ENCODE measurements around the gene LMCD1.
A peak's percentile ranks its signal among the peaks of the same experiment; 100 is the strongest.

LMCD1 gene

GRCh38 chr3:8473990-8474389 is 27.6 kb upstream of the LMCD1 start:
- Mint-ChIP-seq H3K27ac (no peak overlapping the region), H3K4me1 (no peaks in the 10 kb centered on the region), H3K9me3 (no peaks in the 10 kb centered on the region), H3K4me3 (no peak overlapping the region), H3K27me3 (peaks cover 2% of the 10 kb centered on the region)
- DNase-seq (no peak), ATAC-seq (no peak)

- no peak overlapping the region for H3K27ac Mint-ChIP-seq
- no peak for DNase-seq
Observed at GRCh38 chr3:8474991-8475390, 26.6 kb upstream of the LMCD1 start.

GRCh38 chr3:8480699-8481098 is 20.9 kb upstream of the LMCD1 start:
- DNase-seq (no peak), ATAC-seq (no peak)
- H3K27me3 Mint-ChIP-seq: no peaks in the 10 kb centered on the region
- no peak overlapping the region for H3K27ac Mint-ChIP-seq
- no peaks in the 10 kb centered on the region for H3K4me1 Mint-ChIP-seq
- no peaks in the 10 kb centered on the region for H3K9me3 Mint-ChIP-seq
- no peak overlapping the region for H3K4me3 Mint-ChIP-seq

More at GRCh38 chr3:8474991-8475390, 26.6 kb upstream of the LMCD1 start:
- no peak overlapping the region for H3K4me3 Mint-ChIP-seq
- H3K27me3 Mint-ChIP-seq: no peaks in the 10 kb centered on the region
- no peaks in the 10 kb centered on the region for H3K4me1 Mint-ChIP-seq
- no peaks in the 10 kb centered on the region for H3K9me3 Mint-ChIP-seq
- ATAC-seq: no peak

- DNase-seq (no peak), ATAC-seq (no peak)
- H3K27me3 Mint-ChIP-seq: no peaks in the 10 kb centered on the region
- no peak overlapping the region for H3K4me3 Mint-ChIP-seq
- peak overlapping the region in 1 of 2 donors; percentile 21 for H3K27ac Mint-ChIP-seq
- H3K9me3 Mint-ChIP-seq: no peaks in the 10 kb centered on the region
- no peaks in the 10 kb centered on the region for H3K4me1 Mint-ChIP-seq
Observed at GRCh38 chr3:8481380-8481779, 20.2 kb upstream of the LMCD1 start.

- no peaks in the 10 kb centered on the region for H3K4me1 Mint-ChIP-seq
- no peaks in the 10 kb centered on the region for H3K9me3 Mint-ChIP-seq
- no peak overlapping the region for H3K27ac Mint-ChIP-seq
- no peak overlapping the region for H3K4me3 Mint-ChIP-seq
- ATAC-seq: no peak
- H3K27me3 Mint-ChIP-seq: no peaks in the 10 kb centered on the region
- no peak for DNase-seq
Observed at GRCh38 chr3:8482263-8482662, 19.4 kb upstream of the LMCD1 start.

- no peaks in the 10 kb centered on the region for H3K27me3 Mint-ChIP-seq
- no peaks in the 10 kb centered on the region for H3K4me1 Mint-ChIP-seq
- ATAC-seq: no peak
- no peaks in the 10 kb centered on the region for H3K9me3 Mint-ChIP-seq
- H3K4me3 Mint-ChIP-seq: no peak overlapping the region
- H3K27ac Mint-ChIP-seq: no peak overlapping the region
- no peak for DNase-seq
Observed at GRCh38 chr3:8482960-8483665, 18.5 kb upstream of the LMCD1 start.

- ATAC-seq (no peak), DNase-seq (no peak)
- no peaks in the 10 kb centered on the region for H3K9me3 Mint-ChIP-seq
- H3K27me3 Mint-ChIP-seq: no peaks in the 10 kb centered on the region
- peak overlapping the region in 1 of 2 donors; percentile 9 for H3K27ac Mint-ChIP-seq
- H3K4me1 Mint-ChIP-seq: no peaks in the 10 kb centered on the region
- no peak overlapping the region for H3K4me3 Mint-ChIP-seq
Observed at GRCh38 chr3:8484409-8485140, 17.0 kb upstream of the LMCD1 start.

- Mint-ChIP-seq H3K27ac (no peak overlapping the region), H3K9me3 (no peaks in the 10 kb centered on the region), H3K4me3 (no peak overlapping the region), H3K27me3 (no peaks in the 10 kb centered on the region), H3K4me1 (no peaks in the 10 kb centered on the region)
- ATAC-seq: no peak
- no peak for DNase-seq
Observed at GRCh38 chr3:8485141-8485870, 16.3 kb upstream of the LMCD1 start.

- no peak for ATAC-seq
Observed at GRCh38 chr3:8485943-8486342, 15.7 kb upstream of the LMCD1 start.

GRCh38 chr3:8486434-8486833 is 15.2 kb upstream of the LMCD1 start:
- H3K9me3 Mint-ChIP-seq: no peaks in the 10 kb centered on the region
- H3K27ac Mint-ChIP-seq: no peak overlapping the region
- no peak overlapping the region for H3K4me3 Mint-ChIP-seq
- no peak for DNase-seq
- peaks cover 7% of the 10 kb centered on the region for H3K27me3 Mint-ChIP-seq
- ATAC-seq: no peak
- no peaks in the 10 kb centered on the region for H3K4me1 Mint-ChIP-seq

More at GRCh38 chr3:8485943-8486342, 15.7 kb upstream of the LMCD1 start:
- Mint-ChIP-seq H3K4me1 (no peaks in the 10 kb centered on the region), H3K9me3 (no peaks in the 10 kb centered on the region), H3K4me3 (no peak overlapping the region), H3K27ac (no peak overlapping the region), H3K27me3 (peaks cover 2% of the 10 kb centered on the region)
- no peak for DNase-seq

- H3K4me3 Mint-ChIP-seq: no peak overlapping the region
- no peaks in the 10 kb centered on the region for H3K4me1 Mint-ChIP-seq
- H3K9me3 Mint-ChIP-seq: no peaks in the 10 kb centered on the region
Observed at GRCh38 chr3:8486936-8487335, 14.7 kb upstream of the LMCD1 start.

GRCh38 chr3:8488411-8488810 is 13.2 kb upstream of the LMCD1 start:
- ATAC-seq: peak; percentile 42
- Mint-ChIP-seq H3K4me3 (no peak overlapping the region), H3K27me3 (peaks cover 8% of the 10 kb centered on the region), H3K9me3 (no peaks in the 10 kb centered on the region), H3K27ac (no peak overlapping the region), H3K4me1 (no peaks in the 10 kb centered on the region)
- no peak for DNase-seq

More at GRCh38 chr3:8486936-8487335, 14.7 kb upstream of the LMCD1 start:
- H3K27me3 Mint-ChIP-seq: peaks cover 8% of the 10 kb centered on the region
- H3K27ac Mint-ChIP-seq: no peak overlapping the region
- ATAC-seq: no peak
- no peak for DNase-seq

- peaks cover 8% of the 10 kb centered on the region for H3K27me3 Mint-ChIP-seq
- no peak for DNase-seq
- no peak overlapping the region for H3K4me3 Mint-ChIP-seq
- H3K27ac Mint-ChIP-seq: no peak overlapping the region
- ATAC-seq: no peak
- no peaks in the 10 kb centered on the region for H3K9me3 Mint-ChIP-seq
- H3K4me1 Mint-ChIP-seq: no peaks in the 10 kb centered on the region
Observed at GRCh38 chr3:8488877-8489276, 12.7 kb upstream of the LMCD1 start.

- Mint-ChIP-seq H3K27ac (no peak overlapping the region), H3K27me3 (peaks cover 8% of the 10 kb centered on the region), H3K9me3 (no peaks in the 10 kb centered on the region), H3K4me1 (no peaks in the 10 kb centered on the region), H3K4me3 (no peak overlapping the region)
- no peak for ATAC-seq
- no peak for DNase-seq
Observed at GRCh38 chr3:8489278-8489792, 12.3 kb upstream of the LMCD1 start.

- Mint-ChIP-seq H3K27me3 (peaks cover 8% of the 10 kb centered on the region), H3K27ac (no peak overlapping the region), H3K4me3 (no peak overlapping the region), H3K9me3 (no peaks in the 10 kb centered on the region), H3K4me1 (no peaks in the 10 kb centered on the region)
- no peak for DNase-seq
- no peak for ATAC-seq
Observed at GRCh38 chr3:8490079-8490552, 11.5 kb upstream of the LMCD1 start.

Measured in stimulated activated naive CD8-positive, alpha-beta T cell treated with anti-CD3 and anti-CD28 coated beads, Interleukin-15, amount 100 ng/mL, for 72 hours (primary cell).